Heart left ventricle (tissue), 16 donors: Measurements from ENCODE around the gene NRCAM. TPM values are rescaled to one million over a fixed set of nuclear protein-coding genes. Genes with fewer than 3 reads are reported as not detected.

Experiments
- ATAC-seq, 4 donors: fragments of 200-7000 bp; cut with Tn5 transposase; one replicate each; pipeline ENCODE4 v1.9.1; 2020 to 2022; ENCODE audit warnings: moderate library complexity in 4 of 4, mild to moderate bottlenecking in 3 of 4, moderate number of reproducible peaks in 1 of 4
- DNase-seq, 5 donors: peaks; one replicate each; pipeline ENCODE4 v3.0.0-alpha.2; 2020
- H3K27ac ChIP-seq, 12 donors: fragments of 200-600 bp; sonication (generic) in 4 of 12; one replicate each; pipeline versions ENCODE4 v1.5.0 to v1.8.0; 2016 to 2022; ENCODE audit warnings: mild to moderate bottlenecking in 2 of 12
- H3K27me3 ChIP-seq, 9 donors: fragments of 200-600 bp; sonication (generic) in 2 of 9; one replicate each; pipeline versions ENCODE4 v1.5.1 to v1.8.0; 2016 to 2022; ENCODE audit warnings: mild to moderate bottlenecking in 3 of 9
- H3K36me3 ChIP-seq, 9 donors: fragments of 200-600 bp; sonication (generic) in 2 of 9; one replicate each; pipeline versions ENCODE4 v1.5.0 to v1.8.0; 2018 to 2022; ENCODE audit warnings: mild to moderate bottlenecking in 2 of 9
- H3K4me1 ChIP-seq, 12 donors: fragments of 200-600 bp; sonication (generic) in 4 of 12; one replicate each; pipeline versions ENCODE4 v1.5.0 to v1.8.0; 2016 to 2022; ENCODE audit warnings: mild to moderate bottlenecking in 3 of 12
- H3K4me3 ChIP-seq, 12 donors: fragments of 200-600 bp; sonication (generic) in 4 of 12; one replicate each; pipeline versions ENCODE4 v1.5.0 to v1.8.0; 2017 to 2022; ENCODE audit warnings: mild to moderate bottlenecking in 9 of 12, moderate library complexity in 4 of 12
- H3K9me3 ChIP-seq, 12 donors: fragments of 200-600 bp; sonication (generic) in 4 of 12; one replicate each; pipeline versions ENCODE4 v1.5.0 to v1.8.0; 2016 to 2022; ENCODE audit warnings: mild to moderate bottlenecking in 1 of 12
- POLR2A ChIP-seq, 2 donors: fragments of 450-650 bp; IDR thresholded peaks; one replicate each; pipeline ENCODE4 v1.6.1; 2017; ENCODE audit warnings: antibody characterized with exemption in 2 of 2, mild to moderate bottlenecking in 2 of 2, moderate library complexity in 2 of 2
- WGBS, 4 donors: extraction: QIAGEN DNeasy Blood & Tissue Kit in 2 of 4; methylation state at CpG; one replicate each; pipeline versions ENCODE4 v1.1.5 to v1.1.7; 2013 to 2018; 5-methylcytosine and 5-hydroxymethylcytosine counted together
- intact Hi-C, 10 donors: fragments of 100-400 bp; cut with DNase I; formaldehyde crosslinking; loops; one replicate each; pipeline versions ENCODE4 v1.11.1 to v1.14.2; 2022
- polyA plus RNA-seq, 2 donors: library from polyadenylated mRNA; stranded (reverse); fragments of 200-250 nt; gene quantifications; one replicate each; pipeline ENCODE4 v1.2.3, GENCODE V29; 2013
- total RNA-seq, 9 donors: library from RNA; depleted of rRNA in 2 of 9; stranded (reverse); fragments of >200 nt in 2 of 9; fragmentation: NEBNext Ultra II Directional in 3 of 9; extraction: Animal tissue kit (Norgen Biotek cat#: 25700) in 3 of 9; gene quantifications; one replicate each; pipeline versions ENCODE4 v1.1.0 to v1.2.4, GENCODE V29; 2016 to 2023
- TF ChIP-seq, protein P1 (sequence below), 12 donors: fragments of 200-600 bp; sonication (generic) in 4 of 12; IDR thresholded peaks; one replicate each; pipeline versions ENCODE4 v1.5.0 to v1.8.0; 2018 to 2022; ENCODE audit warnings: antibody characterized with exemption in 12 of 12, mild to moderate bottlenecking in 5 of 12
- donor health status: ischemic (EF 13 %, LVEDD 7.1; RV severe dilation, severe dysfunction).
- donor health status: healthy with polysubstance abuse.
- donor health status: DM: no; HTN: yes; CAD: no.
- donor health status: DM: no; HTN: no; CAD: no.
- donor health status: ischemic (EF 25% LVEDD 6.9; RV normal size, moderate dysfunction).
- donor health status: ischemic (EF 25% LVEDD 5.7; RV mildly dilated, moderate dysfunction).
- donor health status: healthy.
- donor health status: DM: yes; HTN: yes; CAD: no.
- donor health status: ischemic (EF 35%, LVEDD 5.7; RV mildly dilated, moderate dysfunction).
- donor health status: nonischemic (EF 11% LVEDD 7.7; RV severe dilation, severe dysfunction).
- donor health status: DM: yes; HTN: yes; CAD: no.
- donor health status: PGD.
- donor health status: ischemic (EF 29% LVEDD 5.4; RV normal size, mild dysfunction).
- donor health status: nonischemic (EF 23%, LVEDD 6.1; RV moderate dilation, normal function).

Gene NRCAM
- total and polyA plus RNA-seq, 11 donors, result 0.07 to 2.5 (median 0.36) TPM

DNA sequence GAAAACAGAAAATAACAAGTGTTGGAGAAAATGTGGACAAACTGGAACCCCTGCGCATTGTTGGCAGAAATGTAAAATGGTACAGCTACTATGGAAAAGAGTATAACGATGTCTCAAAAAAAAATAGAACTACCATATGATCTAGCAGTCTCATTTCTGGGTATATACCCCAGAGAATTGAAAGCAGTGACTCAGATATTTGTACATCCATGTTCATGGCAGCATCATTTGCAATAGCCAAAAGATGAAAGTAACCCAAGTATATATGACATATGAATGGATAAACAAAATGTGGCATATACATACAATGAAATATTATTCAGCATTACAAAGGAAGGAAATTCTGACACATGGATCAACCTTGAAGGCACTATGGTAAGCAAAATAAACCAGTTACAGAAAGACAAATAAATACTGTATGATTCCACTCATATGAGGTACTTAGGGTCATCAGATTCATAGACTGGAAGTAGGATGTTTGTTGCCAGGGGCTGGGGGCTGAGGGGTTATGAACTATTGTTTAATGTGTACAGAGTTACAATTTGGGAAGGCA is 4.9 kb downstream of the NRCAM start:
- DNase-seq (no peak), ATAC-seq (no peak)
- no peak overlapping the region for H3K4me3 ChIP-seq
- WGBS, 4 donors, result 78 to 91% (median 82%) methylated on average over 2 of the region's 2 CpGs
- no peaks in the 10 kb centered on the region for H3K36me3 ChIP-seq
- intact Hi-C loops, result loop anchor here in 4 of 10 donors (5.0 to 10.0 kb wide), 2 partner anchors 51 to 267 kb away; no protein-coding TSS in a partner anchor
- no peaks in the 10 kb centered on the region for H3K9me3 ChIP-seq
- H3K27ac ChIP-seq, result no peak overlapping the region
- peaks cover 0 to 20% (median 14%) of the 10 kb centered on the region in 12 donors for H3K4me1 ChIP-seq
- TF ChIP-seq, protein P1, sequence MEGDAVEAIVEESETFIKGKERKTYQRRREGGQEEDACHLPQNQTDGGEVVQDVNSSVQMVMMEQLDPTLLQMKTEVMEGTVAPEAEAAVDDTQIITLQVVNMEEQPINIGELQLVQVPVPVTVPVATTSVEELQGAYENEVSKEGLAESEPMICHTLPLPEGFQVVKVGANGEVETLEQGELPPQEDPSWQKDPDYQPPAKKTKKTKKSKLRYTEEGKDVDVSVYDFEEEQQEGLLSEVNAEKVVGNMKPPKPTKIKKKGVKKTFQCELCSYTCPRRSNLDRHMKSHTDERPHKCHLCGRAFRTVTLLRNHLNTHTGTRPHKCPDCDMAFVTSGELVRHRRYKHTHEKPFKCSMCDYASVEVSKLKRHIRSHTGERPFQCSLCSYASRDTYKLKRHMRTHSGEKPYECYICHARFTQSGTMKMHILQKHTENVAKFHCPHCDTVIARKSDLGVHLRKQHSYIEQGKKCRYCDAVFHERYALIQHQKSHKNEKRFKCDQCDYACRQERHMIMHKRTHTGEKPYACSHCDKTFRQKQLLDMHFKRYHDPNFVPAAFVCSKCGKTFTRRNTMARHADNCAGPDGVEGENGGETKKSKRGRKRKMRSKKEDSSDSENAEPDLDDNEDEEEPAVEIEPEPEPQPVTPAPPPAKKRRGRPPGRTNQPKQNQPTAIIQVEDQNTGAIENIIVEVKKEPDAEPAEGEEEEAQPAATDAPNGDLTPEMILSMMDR (IDR thresholded peaks at IDR 0.05), result no peak
- no peak for TF ChIP-seq POLR2A (IDR thresholded peaks at IDR 0.05)
- peaks cover 7 to 53% (median 26%) of the 10 kb centered on the region in 9 donors for H3K27me3 ChIP-seq

DNA sequence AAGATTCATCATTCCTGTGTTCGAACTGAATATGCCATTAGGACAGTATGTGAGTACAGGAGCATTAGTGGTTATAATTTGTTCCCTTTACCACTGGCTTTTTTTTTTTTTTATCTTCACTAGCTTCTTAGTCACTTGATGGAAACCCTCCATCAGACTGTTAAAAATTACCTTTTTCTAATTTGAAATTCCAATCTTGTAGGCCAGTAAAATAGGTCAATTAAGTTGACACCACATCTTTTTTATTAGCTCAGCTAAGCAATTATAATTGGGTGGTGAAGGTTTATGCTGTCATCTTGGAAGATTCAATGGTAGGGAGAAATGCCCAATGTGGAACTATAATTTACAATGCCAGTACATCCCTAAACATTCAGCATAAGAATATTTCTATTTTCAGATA is 6.1 kb downstream of the NRCAM start:
- TF ChIP-seq, protein P1 (IDR thresholded peaks at IDR 0.05), result no peak
- no peak for TF ChIP-seq POLR2A (IDR thresholded peaks at IDR 0.05)
- H3K4me3 ChIP-seq, result no peak overlapping the region
- H3K9me3 ChIP-seq, result no peaks in the 10 kb centered on the region
- ATAC-seq, result no peak
- H3K36me3 ChIP-seq, result no peaks in the 10 kb centered on the region
- WGBS, 4 donors, result 79 to 92% (median 84%) methylated on average over 1 of the region's 1 CpG
- H3K27me3 ChIP-seq, result peaks cover 7 to 44% (median 14%) of the 10 kb centered on the region in 9 donors
- H3K4me1 ChIP-seq, result peaks cover 0 to 8% (median 7%) of the 10 kb centered on the region in 12 donors
- intact Hi-C loops, result loop anchor here in 4 of 10 donors (5.0 to 10.0 kb wide), 2 partner anchors 52 to 265 kb away; no protein-coding TSS in a partner anchor
- H3K27ac ChIP-seq, result no peak overlapping the region
- no peak for DNase-seq

DNA sequence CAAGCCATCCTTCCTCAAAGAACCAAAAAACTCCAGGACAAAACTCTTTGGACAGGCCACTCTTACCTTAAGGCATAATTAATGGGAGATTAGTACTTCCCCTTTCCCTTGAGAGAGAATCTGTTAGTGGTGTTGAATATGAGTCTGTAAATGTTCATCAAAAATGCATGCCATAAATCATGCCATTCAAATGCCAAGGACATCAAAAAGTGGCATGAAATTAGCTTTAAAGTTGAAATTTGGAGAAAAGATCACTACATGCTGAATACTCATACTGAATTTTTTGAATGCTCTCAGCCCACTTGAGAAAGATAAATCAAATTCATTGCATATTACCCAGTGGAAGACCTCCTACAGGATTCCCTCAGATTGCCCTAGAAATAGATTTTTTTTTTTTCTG is 6.7 kb downstream of the NRCAM start:
- Histone ChIP-seq H3K36me3 (no peaks in the 10 kb centered on the region), H3K27me3 (peaks cover under 1 to 38% (median 7%) of the 10 kb centered on the region in 9 donors), H3K4me3 (no peak overlapping the region), H3K27ac (no peak overlapping the region), H3K4me1 (peaks cover 0 to 2% (median under 1%) of the 10 kb centered on the region in 12 donors), H3K9me3 (no peaks in the 10 kb centered on the region)
- TF ChIP-seq, protein P1 (IDR thresholded peaks at IDR 0.05), result no peak
- no peak for TF ChIP-seq POLR2A (IDR thresholded peaks at IDR 0.05)
- intact Hi-C loops, result no loop called here
- DNase-seq (no peak), ATAC-seq (no peak)

DNA sequence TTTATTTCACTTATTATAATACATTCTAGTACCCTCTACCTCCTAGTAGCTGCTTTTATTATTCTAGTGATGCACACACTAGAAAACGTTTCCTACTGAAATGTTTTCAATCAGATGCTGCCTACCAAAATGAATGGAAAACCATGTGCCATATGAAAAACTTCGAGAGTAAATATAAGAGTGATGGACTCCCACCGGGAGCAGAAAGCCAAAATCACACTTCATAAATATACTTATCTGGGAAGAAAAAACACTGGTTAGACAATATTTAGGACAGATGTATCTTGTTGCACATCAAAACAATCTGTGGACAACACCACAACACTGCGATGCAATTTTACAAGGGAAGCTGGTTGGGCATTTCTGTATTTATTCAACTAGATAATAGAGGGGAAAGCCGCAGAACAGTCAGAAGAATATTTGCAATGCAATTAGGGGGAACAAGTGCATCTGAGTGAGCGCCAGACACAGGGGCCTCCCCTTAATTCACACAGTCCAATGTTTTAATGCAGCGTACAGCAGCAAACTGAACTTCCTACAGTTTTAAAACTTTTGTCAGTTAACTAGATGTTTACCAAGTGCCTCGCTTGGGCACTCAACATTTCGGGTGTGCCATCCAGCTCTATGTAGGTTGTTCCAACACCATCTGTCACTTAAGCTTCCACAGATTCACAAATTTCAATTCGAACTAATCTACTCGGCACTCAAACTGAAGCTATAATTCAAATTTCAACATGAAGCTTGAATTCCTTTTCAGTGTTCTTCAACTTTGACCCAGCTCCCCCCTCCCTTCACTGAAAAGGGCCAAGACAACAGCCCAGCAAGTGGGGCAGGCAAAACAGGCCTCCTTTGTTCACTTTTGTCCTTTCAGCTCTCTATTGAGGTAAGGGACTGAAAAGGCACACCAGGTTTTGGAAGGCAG is 7.4 kb downstream of the NRCAM start:
- no peak overlapping the region for H3K4me3 ChIP-seq
- DNase-seq (no peak), ATAC-seq (no peak)
- H3K9me3 ChIP-seq, result no peaks in the 10 kb centered on the region
- no peak overlapping the region for H3K27ac ChIP-seq
- intact Hi-C loops, result no loop called here
- TF ChIP-seq POLR2A (IDR thresholded peaks at IDR 0.05), result no peak
- TF ChIP-seq, protein P1 (IDR thresholded peaks at IDR 0.05), result no peak
- peaks cover 0 to 32% (median 5%) of the 10 kb centered on the region in 9 donors for H3K27me3 ChIP-seq
- H3K4me1 ChIP-seq, result no peaks in the 10 kb centered on the region
- H3K36me3 ChIP-seq, result no peaks in the 10 kb centered on the region
- 71 to 85% (median 78%) methylated on average over 11 of the region's 11 CpGs for WGBS, 4 donors
